ENCODE measurements around the gene PCDHGC3. TPM values are rescaled to one million over a fixed set of nuclear protein-coding genes. Genes with fewer than 3 reads are reported as not detected.

The PCDHGC3 gene
- total and polyA plus RNA-seq, 2 experiments from 2014 or later, result 12.9 to 13.8 TPM

GRCh38 chr5:141488591-141489561 is 13.1 kb downstream of the PCDHGC3 start, which contains the start of gene PCDHGC5 (continued):
- TF ChIP-seq EZH2 (IDR thresholded peaks at IDR 0.05; ENCODE audit: low read depth, unreplicated experiment), result no peak
- TF ChIP-seq CREB1 (CRISPR knock-in tag; IDR thresholded peaks at IDR 0.05; ENCODE audit: low read depth), result no peak
- TF ChIP-seq ETS1 (IDR thresholded peaks at IDR 0.05), result no peak
- no peak for TF ChIP-seq EZH2phosphoT487 (IDR thresholded peaks at IDR 0.05; ENCODE audit: unreplicated experiment)

GRCh38 chr5:141489841-141490240 is 14.1 kb downstream of the PCDHGC3 start:
- ATAC-seq, result no peak
- TF ChIP-seq ZNF114 (CRISPR knock-in tag; IDR thresholded peaks at IDR 0.05), result no peak
- no peak for TF ChIP-seq ZNF331 (CRISPR knock-in tag; IDR thresholded peaks at IDR 0.05; ENCODE audit: low read depth)
- no peak for TF ChIP-seq POLR2AphosphoS5 (IDR thresholded peaks at IDR 0.05; ENCODE audit: low read depth)
- TF ChIP-seq STAT1 (IDR thresholded peaks at IDR 0.05; ENCODE audit: unreplicated experiment), result no peak
- TF ChIP-seq EZH2phosphoT487 (IDR thresholded peaks at IDR 0.05; ENCODE audit: unreplicated experiment), result no peak
- H2AFZ ChIP-seq, result no peak overlapping the region
- Mint-ChIP-seq H3K4me1 (peaks cover 50% of the 10 kb centered on the region), H3K4me3 (no peak overlapping the region), H3K9me3 (no peaks in the 10 kb centered on the region), H3K36me3 (ENCODE audit: low read depth) (peaks cover 17% of the 10 kb centered on the region), H3K27ac (no peak overlapping the region), H3K27me3 (ENCODE audit: insufficient read depth, low read depth, poor library complexity) (peaks cover 68% of the 10 kb centered on the region)
- peaks cover 81% of the 10 kb centered on the region for H3K27me3 ChIP-seq (ENCODE audit: insufficient read depth)
- 0 out of 2 replicates have a peak, but pooled peaks cover 3% of the 10 kb centered on the region for H3F3A ChIP-seq (replicated peaks; ENCODE audit: low read depth)
- H3K4me1 ChIP-seq (ENCODE audit: insufficient read depth), result peaks cover 29% of the 10 kb centered on the region
- H3K4me2 ChIP-seq, result no peak overlapping the region
- no peak overlapping the region for H3K27ac ChIP-seq (ENCODE audit: low read depth)
- no peaks in the 10 kb centered on the region for H3K79me2 ChIP-seq (replicated peaks; ENCODE audit: insufficient read depth)
- no peaks in the 10 kb centered on the region for H3K9me2 ChIP-seq (ENCODE audit: insufficient read depth)
- H3K36me3 ChIP-seq (ENCODE audit: insufficient read depth), result no peaks in the 10 kb centered on the region
- peaks cover 3% of the 10 kb centered on the region; the same call in 1 of the 2 replicates for H4K20me1 ChIP-seq (replicated peaks; ENCODE audit: insufficient read depth)
- no peak for DNase-seq (ENCODE audit: low spot score)
- H3K4me3 ChIP-seq, result no peak overlapping the region

- Mint-ChIP-seq H3K4me1 (peaks cover 47% of the 10 kb centered on the region), H3K36me3 (ENCODE audit: low read depth) (peaks cover 17% of the 10 kb centered on the region)
- DNase-seq (ENCODE audit: low spot score), result no peak
Measured at GRCh38 chr5:141490271-141490670, 14.5 kb downstream of the PCDHGC3 start.

More at GRCh38 chr5:141490271-141490670, 14.5 kb downstream of the PCDHGC3 start:
- no peak for ATAC-seq
- peaks cover 32% of the 10 kb centered on the region for H3K4me1 ChIP-seq (ENCODE audit: insufficient read depth)
- H3K79me2 ChIP-seq (replicated peaks; ENCODE audit: insufficient read depth), result no peaks in the 10 kb centered on the region
- no peak for TF ChIP-seq EZH2 (IDR thresholded peaks at IDR 0.05; ENCODE audit: low read depth, unreplicated experiment)
- no peak for TF ChIP-seq STAT1 (IDR thresholded peaks at IDR 0.05; ENCODE audit: unreplicated experiment)
- H3K4me3 ChIP-seq, result no peak overlapping the region
- H4K20me1 ChIP-seq (replicated peaks; ENCODE audit: insufficient read depth), result peaks cover 3% of the 10 kb centered on the region; the same call in 1 of the 2 replicates
- 0 out of 2 replicates have a peak, but pooled peaks cover 7% of the 10 kb centered on the region for H3F3A ChIP-seq (replicated peaks; ENCODE audit: low read depth)
- no peaks in the 10 kb centered on the region for H3K9me3 Mint-ChIP-seq
- no peak overlapping the region for H3K4me2 ChIP-seq
- H3K27ac ChIP-seq (ENCODE audit: low read depth), result no peak overlapping the region
- no peak overlapping the region for H2AFZ ChIP-seq
- peaks cover 64% of the 10 kb centered on the region for H3K27me3 Mint-ChIP-seq (ENCODE audit: insufficient read depth, low read depth, poor library complexity)
- no peak overlapping the region; the same call in 2 of the 3 replicates for H3K4me3 Mint-ChIP-seq
- H3K27ac Mint-ChIP-seq, result no peak overlapping the region
- no peaks in the 10 kb centered on the region for H3K36me3 ChIP-seq (ENCODE audit: insufficient read depth)
- peaks cover 78% of the 10 kb centered on the region for H3K27me3 ChIP-seq (ENCODE audit: insufficient read depth)
- H3K9me2 ChIP-seq (ENCODE audit: insufficient read depth), result no peaks in the 10 kb centered on the region
